H1 (cell line): Measurements from ENCODE around the gene NAP1L1. TPM values are rescaled to one million over a fixed set of nuclear protein-coding genes. Genes with fewer than 3 reads are reported as not detected.
A peak's percentile ranks its signal among the peaks of the same experiment; 100 is the strongest.

Experiments used
- CTCF ChIA-PET: fragments of 300-600 bp; sonication (Branson Sonifier 250); formaldehyde crosslinking; loops from one replicate; lab custom pipeline; 2021; ENCODE audit not compliant: partially characterized antibody; lab: Charles Lee
- POLR2A ChIA-PET: fragments of 300-600 bp; sonication (Branson Sonifier 250); formaldehyde crosslinking; loops from one replicate; lab custom pipeline; 2021; ENCODE audit warnings: inconsistent platforms; ENCODE audit not compliant: partially characterized antibody; lab: Charles Lee
- DNase-seq, 2 experiments: peaks; one replicate each; pipeline versions ENCODE4 v3.0.0 to v3.0.0-alpha.2; 2010 to 2022; ENCODE audit warnings: low spot score in 2 of 2, low read depth in 1 of 2, mixed read lengths in 1 of 2
- FAIRE-seq: peaks from 2 replicates; lab custom pipeline; 2011; peaks lifted over from hg19 to GRCh38; lab: Jason Lieb, UNC
- H2AFZ ChIP-seq: 2 replicates; pipeline ENCODE4 v1.8.1; 2012; ENCODE audit warnings: low read length, inconsistent platforms
- H2AK5ac ChIP-seq: 2 replicates; pipeline ENCODE4 v1.6.1; 2013; ENCODE audit warnings: low read depth, low read length
- H2BK120ac ChIP-seq: replicated peaks from 2 replicates; pipeline ENCODE3; 2013; ENCODE audit warnings: low read depth, low read length, inconsistent platforms
- H2BK12ac ChIP-seq: 2 replicates; pipeline ENCODE4 v1.6.1; 2013; ENCODE audit warnings: low read depth, low read length
- H2BK15ac ChIP-seq: 2 replicates; pipeline ENCODE4 v1.6.1; 2013; ENCODE audit warnings: low read length
- H2BK20ac ChIP-seq: 2 replicates; pipeline ENCODE4 v1.6.1; 2013; ENCODE audit warnings: low read length
- H2BK5ac ChIP-seq: 2 replicates; pipeline ENCODE4 v1.6.1; 2013; ENCODE audit warnings: low read depth, low read length
- H3K14ac ChIP-seq: 2 replicates; pipeline ENCODE4 v1.6.1; 2013; ENCODE audit warnings: inconsistent platforms; ENCODE audit not compliant: insufficient read length
- H3K18ac ChIP-seq: 2 replicates; pipeline ENCODE4 v1.6.1; 2013; ENCODE audit warnings: low read length; ENCODE audit errors: extremely low read depth
- H3K23ac ChIP-seq: 2 replicates; pipeline ENCODE4 v1.6.1; 2013; ENCODE audit warnings: inconsistent platforms; ENCODE audit not compliant: insufficient read length
- H3K23me2 ChIP-seq: 2 replicates; pipeline ENCODE4 v1.6.1; 2013; ENCODE audit warnings: low read depth, low read length
- H3K27ac ChIP-seq: 2 replicates; pipeline ENCODE4 v1.6.1; 2011; ENCODE audit warnings: low read depth, low read length, inconsistent platforms
- H3K27me3 ChIP-seq, 4 experiments: replicated peaks in 1 of 4; 1 replicate in 1 of 4; 2 replicates in 3 of 4; pipeline versions ENCODE4 v1.6.1 to v1.8.1; 2011 to 2013; ENCODE audit warnings: low read length in 3 of 4, mild to moderate bottlenecking in 3 of 4, inconsistent platforms in 2 of 4, mixed read lengths in 2 of 4, moderate library complexity in 1 of 4; ENCODE audit not compliant: control insufficient read depth in 3 of 4, insufficient read depth in 3 of 4; ENCODE audit errors: extremely low read depth in 1 of 4
- H3K36me3 ChIP-seq, 4 experiments: 2 replicates each; pipeline versions ENCODE4 v1.6.1 to v1.8.1; 2011 to 2013; ENCODE audit warnings: mild to moderate bottlenecking in 4 of 4, low read length in 3 of 4, moderate library complexity in 2 of 4, control low read depth in 1 of 4, inconsistent platforms in 1 of 4; ENCODE audit not compliant: insufficient read depth in 4 of 4, control insufficient read depth in 2 of 4
- H3K4ac ChIP-seq: replicated peaks from 2 replicates; pipeline ENCODE3; 2013; ENCODE audit warnings: low read length, low read depth, mixed read lengths, inconsistent platforms; ENCODE audit not compliant: insufficient read length
- H3K4me1 ChIP-seq, 4 experiments: replicated peaks in 1 of 4; 1 replicate in 1 of 4; 2 replicates in 3 of 4; pipeline versions ENCODE4 v1.6.1 to v1.8.1; 2011 to 2013; ENCODE audit warnings: low read length in 3 of 4, inconsistent platforms in 2 of 4, mixed read lengths in 1 of 4; ENCODE audit not compliant: insufficient read depth in 4 of 4, control insufficient read depth in 3 of 4
- H3K4me2 ChIP-seq, 2 experiments: 2 replicates each; pipeline versions ENCODE4 v1.6.1 to v1.8.1; 2011 to 2013; ENCODE audit warnings: low read depth in 2 of 2, low read length in 2 of 2, control low read depth in 1 of 2, inconsistent platforms in 1 of 2, mild to moderate bottlenecking in 1 of 2; ENCODE audit not compliant: insufficient read depth in 1 of 2
- H3K4me3 ChIP-seq, 4 experiments: fragments of 200-600, 300-600 bp in 1 of 4; sonication (generic), shearing (Covaris generic), sonication (Bioruptor Twin) in 1 of 4; 2 replicates each; pipeline versions ENCODE4 v1.5.1 to v1.8.1; 2011 to 2016; ENCODE audit warnings: low read length in 4 of 4, low read depth in 3 of 4, control low read depth in 2 of 4, inconsistent platforms in 2 of 4, mild to moderate bottlenecking in 2 of 4, mixed read lengths in 1 of 4, moderate library complexity in 1 of 4; ENCODE audit not compliant: insufficient read depth in 2 of 4; ENCODE audit errors: extremely low read depth in 1 of 4
- H3K56ac ChIP-seq: replicated peaks from 2 replicates; pipeline ENCODE3; 2013; ENCODE audit warnings: low read depth, mild to moderate bottlenecking, mixed read lengths, low read length, inconsistent platforms; ENCODE audit not compliant: insufficient read length
- H3K79me1 ChIP-seq: 2 replicates; pipeline ENCODE4 v1.6.1; 2013; ENCODE audit warnings: low read depth, low read length, control low read depth
- H3K79me2 ChIP-seq, 2 experiments: 2 replicates each; pipeline versions ENCODE4 v1.6.1 to v1.8.1; 2012 to 2013; ENCODE audit warnings: low read length in 2 of 2, mild to moderate bottlenecking in 2 of 2, inconsistent platforms in 1 of 2; ENCODE audit not compliant: insufficient read depth in 2 of 2, control insufficient read depth in 1 of 2
- H3K9ac ChIP-seq, 4 experiments: replicated peaks in 1 of 4; 1 replicate in 1 of 4; 2 replicates in 3 of 4; pipeline versions ENCODE4 v1.6.1 to v1.8.1; 2011 to 2013; ENCODE audit warnings: low read depth in 3 of 4, low read length in 3 of 4, control low read depth in 2 of 4, mild to moderate bottlenecking in 2 of 4, moderate library complexity in 2 of 4, inconsistent platforms in 1 of 4; ENCODE audit errors: extremely low read depth in 1 of 4
- H3K9me3 ChIP-seq, 2 experiments: 2 replicates each; pipeline versions ENCODE4 v1.6.1 to v1.8.1; 2012 to 2013; ENCODE audit warnings: mild to moderate bottlenecking in 2 of 2, moderate library complexity in 2 of 2, control low read depth in 1 of 2, inconsistent platforms in 1 of 2, low read depth in 1 of 2, low read length in 1 of 2, mixed read lengths in 1 of 2; ENCODE audit not compliant: insufficient read depth in 2 of 2
- H4K20me1 ChIP-seq, 2 experiments: replicated peaks in 1 of 2; 2 replicates each; pipeline versions ENCODE3 to v1.8.1; 2011 to 2013; ENCODE audit warnings: inconsistent platforms in 2 of 2, low read length in 2 of 2, mild to moderate bottlenecking in 1 of 2; ENCODE audit not compliant: insufficient read depth in 2 of 2, control insufficient read depth in 1 of 2
- H4K5ac ChIP-seq: 2 replicates; pipeline ENCODE4 v1.6.1; 2013; ENCODE audit warnings: low read length, low read depth, mixed read lengths, inconsistent platforms; ENCODE audit not compliant: insufficient read length
- H4K8ac ChIP-seq: 2 replicates; pipeline ENCODE4 v1.8.0; 2013; ENCODE audit warnings: mild to moderate bottlenecking, moderate library complexity, low read length, inconsistent platforms; ENCODE audit not compliant: insufficient read depth; ENCODE audit errors: extremely low read depth
- H4K91ac ChIP-seq: replicated peaks from 2 replicates; pipeline ENCODE3; 2013; ENCODE audit warnings: low read length, mixed read lengths, inconsistent platforms; ENCODE audit not compliant: insufficient read length
- CBX5 ChIP-seq: fragments of 300-800, 300-1000 bp; sonication (generic); IDR thresholded peaks from 2 replicates; pipeline ENCODE4 v1.7.1; 2016; ENCODE audit warnings: antibody characterized with exemption, low read length, low read depth
- POLR2A ChIP-seq, 2 experiments: IDR thresholded peaks; 1 replicate in 1 of 2; 2 replicates in 1 of 2; pipeline ENCODE4 v1.6.1; 2011; ENCODE audit warnings: low read depth in 2 of 2, low read length in 2 of 2, mild to moderate bottlenecking in 2 of 2; ENCODE audit errors: control extremely low read depth in 1 of 2
- TAF1 ChIP-seq: IDR thresholded peaks from 2 replicates; pipeline ENCODE4 v1.6.1; 2011; ENCODE audit warnings: mild to moderate bottlenecking, low read depth, low read length
- WGBS, 2 experiments: shearing (Covaris generic) in 1 of 2; methylation state at CpG; one replicate each; pipeline versions ENCODE4 v1.1.6 to v1.1.7; 2013 to 2015; ENCODE audit warnings: low lambda C conversion rate in 2 of 2, mixed read lengths in 2 of 2, inconsistent platforms in 1 of 2, low coverage in 1 of 2, missing lambda C conversion rate in 1 of 2; ENCODE audit not compliant: insufficient replicate concordance in 2 of 2, insufficient coverage in 1 of 2, insufficient read length in 1 of 2; ENCODE audit errors: extremely low coverage in 1 of 2, missing lambda C conversion rate in 1 of 2; 5-methylcytosine and 5-hydroxymethylcytosine counted together
- polyA plus RNA-seq, 7 experiments: library from polyadenylated mRNA; depleted of rRNA in 3 of 7; stranded (reverse) in 5 of 7; unstranded in 2 of 7; fragments of >200 nt in 5 of 7; fragments of 200-250 nt in 2 of 7; gene quantifications; 1 replicate in 5 of 7; 2 replicates in 1 of 7; 4 replicates in 1 of 7; pipeline versions ENCODE4 v1.2.1 to v1.2.3, GENCODE V29; 2011 to 2013; ENCODE audit warnings: missing spikeins in 2 of 7, mixed read lengths in 2 of 7
- total RNA-seq: library from RNA; stranded (reverse); fragmentation: NEBNext Ultra II Directional; extraction: Animal tissue kit (Norgen Biotek cat#: 25700); gene quantifications from 2 replicates; pipeline ENCODE4 v1.2.1, GENCODE V29; 2021

Gene NAP1L1
- total and polyA plus RNA-seq, 2 of the 8 experiments (the other 6 are each of a cell fraction or from before 2014, with no cell fraction given) = 202 to 1,159 TPM

GRCh38 chr12:76043377-76043776 lies 41.1 kb downstream of the NAP1L1 start:
- no peaks in the 10 kb centered on the region for H3K79me1 ChIP-seq
- POLR2A ChIA-PET = interaction anchor here (0.6 to 5.6 kb wide), 5 partner anchors 12 to 385 kb away, joined by 3 to 42 read pairs (median 3); partner anchors contain the start of gene PHLDA1
- no peak overlapping the region for H4K5ac ChIP-seq
- H2AFZ ChIP-seq = no peak overlapping the region
- H3K56ac ChIP-seq = no peak overlapping the region
- WGBS, 2 experiments = 92% methylated on average over 4 of the region's 4 CpGs; no CpG with 5 or more reads in 1 of the 2 experiments
- no peaks in the 10 kb centered on the region for H3K27me3 ChIP-seq
- H3K23me2 ChIP-seq = no peaks in the 10 kb centered on the region
- H3K4ac ChIP-seq = no peak overlapping the region
- no peak overlapping the region for H2BK120ac ChIP-seq
- no peak overlapping the region for H4K8ac ChIP-seq
- no peak overlapping the region for H4K91ac ChIP-seq
- TF ChIP-seq TAF1 = no peak
- peak; percentile 39 to 44; a peak in 2 of 3 replicates for TF ChIP-seq POLR2A (IDR thresholded peaks at IDR 0.05; ENCODE audit: control extremely low read depth in 1 of 2, low read depth in 2 of 2, low read length in 2 of 2)
- TF ChIP-seq CBX5 = no peak
- no peak for FAIRE-seq
- no peak overlapping the region for H3K14ac ChIP-seq
- H3K23ac ChIP-seq = no peak overlapping the region
- CTCF ChIA-PET = interaction anchor here (0.6 to 1.5 kb wide), 3 partner anchors 10 to 39 kb away, joined by 3 read pairs; no protein-coding TSS in a partner anchor
- no peak overlapping the region for H3K9ac ChIP-seq
- peaks cover 0 to 4% (median 0%) of the 10 kb centered on the region in 4 experiments; a peak in 1 of 7 replicates for H3K4me1 ChIP-seq
- no peak overlapping the region for H2AK5ac ChIP-seq
- H2BK20ac ChIP-seq = no peak overlapping the region
- H4K20me1 ChIP-seq = peaks cover 0 to 2% of the 10 kb centered on the region in 2 experiments
- H2BK15ac ChIP-seq = no peak overlapping the region
- H3K27ac ChIP-seq = no peak overlapping the region
- no peak overlapping the region for H3K4me3 ChIP-seq
- no peak for DNase-seq
- H3K4me2 ChIP-seq = no peak overlapping the region
- no peaks in the 10 kb centered on the region for H3K79me2 ChIP-seq
- no peak overlapping the region for H3K18ac ChIP-seq
- peaks cover 0 to 46% (median 7%) of the 10 kb centered on the region in 4 experiments; a peak in 5 of 8 replicates for H3K36me3 ChIP-seq
- no peak overlapping the region for H2BK12ac ChIP-seq
- H2BK5ac ChIP-seq = no peak overlapping the region
- H3K9me3 ChIP-seq = no peaks in the 10 kb centered on the region
